H1 (cell line): ENCODE measurements around the gene NAV3. TPM values are rescaled to one million over a fixed set of nuclear protein-coding genes. Genes with fewer than 3 reads are reported as not detected.

Experiments
- CTCF ChIA-PET: fragments of 300-600 bp; sonication (Branson Sonifier 250); formaldehyde crosslinking; loops from one replicate; lab custom pipeline; 2021; ENCODE audit not compliant: partially characterized antibody; lab: Charles Lee
- POLR2A ChIA-PET: fragments of 300-600 bp; sonication (Branson Sonifier 250); formaldehyde crosslinking; loops from one replicate; lab custom pipeline; 2021; ENCODE audit warnings: inconsistent platforms; ENCODE audit not compliant: partially characterized antibody; lab: Charles Lee
- DNase-seq, 2 experiments: peaks; one replicate each; pipeline versions ENCODE4 v3.0.0 to v3.0.0-alpha.2; 2010 to 2022; ENCODE audit warnings: low spot score in 2 of 2, low read depth in 1 of 2, mixed read lengths in 1 of 2
- FAIRE-seq: peaks from 2 replicates; lab custom pipeline; 2011; peaks lifted over from hg19 to GRCh38; lab: Jason Lieb, UNC
- H2AFZ ChIP-seq: 2 replicates; pipeline ENCODE4 v1.8.1; 2012; ENCODE audit warnings: low read length, inconsistent platforms
- H2AK5ac ChIP-seq: 2 replicates; pipeline ENCODE4 v1.6.1; 2013; ENCODE audit warnings: low read depth, low read length
- H2BK120ac ChIP-seq: replicated peaks from 2 replicates; pipeline ENCODE3; 2013; ENCODE audit warnings: low read depth, low read length, inconsistent platforms
- H2BK12ac ChIP-seq: 2 replicates; pipeline ENCODE4 v1.6.1; 2013; ENCODE audit warnings: low read depth, low read length
- H2BK15ac ChIP-seq: 2 replicates; pipeline ENCODE4 v1.6.1; 2013; ENCODE audit warnings: low read length
- H2BK20ac ChIP-seq: 2 replicates; pipeline ENCODE4 v1.6.1; 2013; ENCODE audit warnings: low read length
- H2BK5ac ChIP-seq: 2 replicates; pipeline ENCODE4 v1.6.1; 2013; ENCODE audit warnings: low read depth, low read length
- H3K14ac ChIP-seq: 2 replicates; pipeline ENCODE4 v1.6.1; 2013; ENCODE audit warnings: inconsistent platforms; ENCODE audit not compliant: insufficient read length
- H3K18ac ChIP-seq: 2 replicates; pipeline ENCODE4 v1.6.1; 2013; ENCODE audit warnings: low read length; ENCODE audit errors: extremely low read depth
- H3K23ac ChIP-seq: 2 replicates; pipeline ENCODE4 v1.6.1; 2013; ENCODE audit warnings: inconsistent platforms; ENCODE audit not compliant: insufficient read length
- H3K23me2 ChIP-seq: 2 replicates; pipeline ENCODE4 v1.6.1; 2013; ENCODE audit warnings: low read depth, low read length
- H3K27ac ChIP-seq: 2 replicates; pipeline ENCODE4 v1.6.1; 2011; ENCODE audit warnings: low read depth, low read length, inconsistent platforms
- H3K27me3 ChIP-seq, 4 experiments: replicated peaks in 1 of 4; 1 replicate in 1 of 4; 2 replicates in 3 of 4; pipeline versions ENCODE4 v1.6.1 to v1.8.1; 2011 to 2013; ENCODE audit warnings: low read length in 3 of 4, mild to moderate bottlenecking in 3 of 4, inconsistent platforms in 2 of 4, mixed read lengths in 2 of 4, moderate library complexity in 1 of 4; ENCODE audit not compliant: control insufficient read depth in 3 of 4, insufficient read depth in 3 of 4; ENCODE audit errors: extremely low read depth in 1 of 4
- H3K36me3 ChIP-seq, 4 experiments: 2 replicates each; pipeline versions ENCODE4 v1.6.1 to v1.8.1; 2011 to 2013; ENCODE audit warnings: mild to moderate bottlenecking in 4 of 4, low read length in 3 of 4, moderate library complexity in 2 of 4, control low read depth in 1 of 4, inconsistent platforms in 1 of 4; ENCODE audit not compliant: insufficient read depth in 4 of 4, control insufficient read depth in 2 of 4
- H3K4ac ChIP-seq: replicated peaks from 2 replicates; pipeline ENCODE3; 2013; ENCODE audit warnings: low read length, low read depth, mixed read lengths, inconsistent platforms; ENCODE audit not compliant: insufficient read length
- H3K4me1 ChIP-seq, 4 experiments: replicated peaks in 1 of 4; 1 replicate in 1 of 4; 2 replicates in 3 of 4; pipeline versions ENCODE4 v1.6.1 to v1.8.1; 2011 to 2013; ENCODE audit warnings: low read length in 3 of 4, inconsistent platforms in 2 of 4, mixed read lengths in 1 of 4; ENCODE audit not compliant: insufficient read depth in 4 of 4, control insufficient read depth in 3 of 4
- H3K4me2 ChIP-seq, 2 experiments: 2 replicates each; pipeline versions ENCODE4 v1.6.1 to v1.8.1; 2011 to 2013; ENCODE audit warnings: low read depth in 2 of 2, low read length in 2 of 2, control low read depth in 1 of 2, inconsistent platforms in 1 of 2, mild to moderate bottlenecking in 1 of 2; ENCODE audit not compliant: insufficient read depth in 1 of 2
- H3K4me3 ChIP-seq, 4 experiments: fragments of 200-600, 300-600 bp in 1 of 4; sonication (generic), shearing (Covaris generic), sonication (Bioruptor Twin) in 1 of 4; 2 replicates each; pipeline versions ENCODE4 v1.5.1 to v1.8.1; 2011 to 2016; ENCODE audit warnings: low read length in 4 of 4, low read depth in 3 of 4, control low read depth in 2 of 4, inconsistent platforms in 2 of 4, mild to moderate bottlenecking in 2 of 4, mixed read lengths in 1 of 4, moderate library complexity in 1 of 4; ENCODE audit not compliant: insufficient read depth in 2 of 4; ENCODE audit errors: extremely low read depth in 1 of 4
- H3K56ac ChIP-seq: replicated peaks from 2 replicates; pipeline ENCODE3; 2013; ENCODE audit warnings: low read depth, mild to moderate bottlenecking, mixed read lengths, low read length, inconsistent platforms; ENCODE audit not compliant: insufficient read length
- H3K79me1 ChIP-seq: 2 replicates; pipeline ENCODE4 v1.6.1; 2013; ENCODE audit warnings: low read depth, low read length, control low read depth
- H3K79me2 ChIP-seq, 2 experiments: 2 replicates each; pipeline versions ENCODE4 v1.6.1 to v1.8.1; 2012 to 2013; ENCODE audit warnings: low read length in 2 of 2, mild to moderate bottlenecking in 2 of 2, inconsistent platforms in 1 of 2; ENCODE audit not compliant: insufficient read depth in 2 of 2, control insufficient read depth in 1 of 2
- H3K9ac ChIP-seq, 4 experiments: replicated peaks in 1 of 4; 1 replicate in 1 of 4; 2 replicates in 3 of 4; pipeline versions ENCODE4 v1.6.1 to v1.8.1; 2011 to 2013; ENCODE audit warnings: low read depth in 3 of 4, low read length in 3 of 4, control low read depth in 2 of 4, mild to moderate bottlenecking in 2 of 4, moderate library complexity in 2 of 4, inconsistent platforms in 1 of 4; ENCODE audit errors: extremely low read depth in 1 of 4
- H3K9me3 ChIP-seq, 2 experiments: 2 replicates each; pipeline versions ENCODE4 v1.6.1 to v1.8.1; 2012 to 2013; ENCODE audit warnings: mild to moderate bottlenecking in 2 of 2, moderate library complexity in 2 of 2, control low read depth in 1 of 2, inconsistent platforms in 1 of 2, low read depth in 1 of 2, low read length in 1 of 2, mixed read lengths in 1 of 2; ENCODE audit not compliant: insufficient read depth in 2 of 2
- H4K20me1 ChIP-seq, 2 experiments: replicated peaks in 1 of 2; 2 replicates each; pipeline versions ENCODE3 to v1.8.1; 2011 to 2013; ENCODE audit warnings: inconsistent platforms in 2 of 2, low read length in 2 of 2, mild to moderate bottlenecking in 1 of 2; ENCODE audit not compliant: insufficient read depth in 2 of 2, control insufficient read depth in 1 of 2
- H4K5ac ChIP-seq: 2 replicates; pipeline ENCODE4 v1.6.1; 2013; ENCODE audit warnings: low read length, low read depth, mixed read lengths, inconsistent platforms; ENCODE audit not compliant: insufficient read length
- H4K8ac ChIP-seq: 2 replicates; pipeline ENCODE4 v1.8.0; 2013; ENCODE audit warnings: mild to moderate bottlenecking, moderate library complexity, low read length, inconsistent platforms; ENCODE audit not compliant: insufficient read depth; ENCODE audit errors: extremely low read depth
- H4K91ac ChIP-seq: replicated peaks from 2 replicates; pipeline ENCODE3; 2013; ENCODE audit warnings: low read length, mixed read lengths, inconsistent platforms; ENCODE audit not compliant: insufficient read length
- SP1 ChIP-seq: IDR thresholded peaks from 2 replicates; pipeline ENCODE4 v1.6.1; 2011; ENCODE audit warnings: low read depth, low read length
- WGBS, 2 experiments: shearing (Covaris generic) in 1 of 2; methylation state at CpG; one replicate each; pipeline versions ENCODE4 v1.1.6 to v1.1.7; 2013 to 2015; ENCODE audit warnings: low lambda C conversion rate in 2 of 2, mixed read lengths in 2 of 2, inconsistent platforms in 1 of 2, low coverage in 1 of 2, missing lambda C conversion rate in 1 of 2; ENCODE audit not compliant: insufficient replicate concordance in 2 of 2, insufficient coverage in 1 of 2, insufficient read length in 1 of 2; ENCODE audit errors: extremely low coverage in 1 of 2, missing lambda C conversion rate in 1 of 2; 5-methylcytosine and 5-hydroxymethylcytosine counted together
- polyA plus RNA-seq, 7 experiments: library from polyadenylated mRNA; depleted of rRNA in 3 of 7; stranded (reverse) in 5 of 7; unstranded in 2 of 7; fragments of >200 nt in 5 of 7; fragments of 200-250 nt in 2 of 7; gene quantifications; 1 replicate in 5 of 7; 2 replicates in 1 of 7; 4 replicates in 1 of 7; pipeline versions ENCODE4 v1.2.1 to v1.2.3, GENCODE V29; 2011 to 2013; ENCODE audit warnings: missing spikeins in 2 of 7, mixed read lengths in 2 of 7
- total RNA-seq: library from RNA; stranded (reverse); fragmentation: NEBNext Ultra II Directional; extraction: Animal tissue kit (Norgen Biotek cat#: 25700); gene quantifications from 2 replicates; pipeline ENCODE4 v1.2.1, GENCODE V29; 2021

NAV3 gene
- total and polyA plus RNA-seq, 2 of the 8 experiments (the other 6 are each of a cell fraction or from before 2014, with no cell fraction given): 0.47 to 5.0 TPM

- no peak overlapping the region for H4K5ac ChIP-seq
- H3K4me2 ChIP-seq: no peak overlapping the region
- no peaks in the 10 kb centered on the region for H4K20me1 ChIP-seq
- no peaks in the 10 kb centered on the region for H3K27me3 ChIP-seq
- no peak overlapping the region for H3K4ac ChIP-seq
- no peaks in the 10 kb centered on the region for H3K79me1 ChIP-seq
- H2AK5ac ChIP-seq: no peak overlapping the region
- H4K8ac ChIP-seq: no peak overlapping the region
- no peak overlapping the region for H2BK20ac ChIP-seq
- POLR2A ChIA-PET: no interaction called here
- no peak overlapping the region for H3K56ac ChIP-seq
- no peaks in the 10 kb centered on the region for H3K9me3 ChIP-seq
- H2BK5ac ChIP-seq: no peak overlapping the region
- no peak overlapping the region for H3K27ac ChIP-seq
- no peak overlapping the region for H2BK15ac ChIP-seq
- H2BK120ac ChIP-seq: no peak overlapping the region
- H3K23me2 ChIP-seq: no peaks in the 10 kb centered on the region
- CTCF ChIA-PET: interaction anchor here (1.1 to 2.2 kb wide), 3 partner anchors 11 to 370 kb away, joined by 3 to 7 read pairs (median 5); no protein-coding TSS in a partner anchor
- no peak for FAIRE-seq
- no peak overlapping the region for H2AFZ ChIP-seq
- H3K14ac ChIP-seq: no peak overlapping the region
- WGBS, 2 experiments: 72% methylated on average over 1 of the region's 1 CpG; no CpG with 5 or more reads in 1 of the 2 experiments
- H2BK12ac ChIP-seq: no peak overlapping the region
- no peak overlapping the region for H3K18ac ChIP-seq
- no peak overlapping the region for H3K23ac ChIP-seq
- H3K79me2 ChIP-seq: no peaks in the 10 kb centered on the region
- peaks cover 0 to 4% (median 0%) of the 10 kb centered on the region in 4 experiments; a peak in 1 of 7 replicates for H3K4me1 ChIP-seq
- TF ChIP-seq SP1: no peak
- TF ChIP-seq, all 59 proteins: peak for 0
- DNase-seq: no peak
- H4K91ac ChIP-seq: no peak overlapping the region
- H3K9ac ChIP-seq: no peak overlapping the region
- H3K36me3 ChIP-seq: no peaks in the 10 kb centered on the region; a peak in 1 of 8 replicates
- no peak overlapping the region for H3K4me3 ChIP-seq
Measured at GRCh38 chr12:78191611-78192010, 360.9 kb downstream of the NAV3 start.
